Measurements from ENCODE around the gene FNIP2.
"Not testable (repeated sequence)": the region's sequence is repeated elsewhere in the genome, so short reads cannot be mapped to it uniquely, and the experiment has no call there.

The FNIP2 gene

DNA sequence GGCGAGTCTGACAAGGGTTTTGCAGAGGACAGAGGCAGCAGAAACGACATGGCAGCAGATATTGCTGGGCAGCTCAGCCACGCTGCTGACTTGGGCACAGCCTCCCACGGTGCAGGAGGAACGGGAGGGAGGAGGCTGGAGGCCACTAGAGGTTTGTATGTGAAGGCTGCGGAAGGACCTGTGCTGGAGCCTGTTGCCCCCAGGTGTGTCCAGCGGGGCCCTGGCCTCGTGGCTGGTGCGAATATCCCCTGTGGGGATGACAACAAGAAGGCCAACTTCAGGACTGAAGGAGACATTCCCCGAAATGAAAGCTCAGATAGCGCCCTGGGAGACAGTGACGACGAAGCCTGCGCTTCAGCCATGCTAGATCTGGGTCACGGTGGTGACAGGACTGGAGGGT, 100.2 kb downstream of the FNIP2 start:
- Histone ChIP-seq H3K4me3 (ENCODE audit: low read depth in 1 of 2, low read length in 2 of 2) (no peak overlapping the region), H3K27me3 (ENCODE audit: control insufficient read depth in 1 of 2, insufficient read depth in 2 of 2, low read length in 2 of 2) (no peaks in the 10 kb centered on the region), H3K36me3 (ENCODE audit: insufficient read depth, low read length) (peaks cover 23% of the 10 kb centered on the region), H3K27ac (ENCODE audit: low read depth, low read length) (no peak overlapping the region), H3K9me3 (ENCODE audit: low read length) (no peaks in the 10 kb centered on the region), H3K4me1 (ENCODE audit: insufficient read depth, low read length) (no peaks in the 10 kb centered on the region), H3K9ac (ENCODE audit: low read length) (no peak overlapping the region)

- Histone ChIP-seq H3K27ac (ENCODE audit: low read depth, low read length) (no peak overlapping the region), H3K9me3 (ENCODE audit: low read length) (no peaks in the 10 kb centered on the region), H3K36me3 (ENCODE audit: insufficient read depth, low read length) (peaks cover 25% of the 10 kb centered on the region), H3K4me1 (ENCODE audit: insufficient read depth, low read length) (no peaks in the 10 kb centered on the region), H3K9ac (ENCODE audit: low read length) (no peak overlapping the region), H3K4me3 (ENCODE audit: low read depth in 1 of 2, low read length in 2 of 2) (no peak overlapping the region), H3K27me3 (ENCODE audit: control insufficient read depth in 1 of 2, insufficient read depth in 2 of 2, low read length in 2 of 2) (no peaks in the 10 kb centered on the region)
These were observed 100.9 kb downstream of the FNIP2 start for GRCh38 chr4:158869761-158870160.

DNA sequence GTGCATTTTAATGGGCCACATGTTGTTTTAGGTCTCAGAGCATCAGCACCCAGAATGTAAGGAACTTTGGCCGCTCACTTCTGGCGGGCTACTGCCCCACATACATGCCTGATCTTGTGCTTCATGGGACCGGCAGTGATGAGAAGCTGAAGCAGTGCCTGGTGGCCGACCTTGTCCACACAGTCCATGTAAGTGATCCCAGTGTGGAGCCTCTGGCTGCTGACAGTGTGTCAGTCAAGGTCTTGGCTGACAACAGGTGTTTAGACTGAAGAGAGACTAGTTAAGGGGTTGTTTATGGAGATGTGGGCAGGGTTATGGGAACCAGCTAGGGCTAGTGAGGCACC, 101.4 kb downstream of the FNIP2 start:
- Histone ChIP-seq H3K4me1 (ENCODE audit: insufficient read depth, low read length) (no peaks in the 10 kb centered on the region), H3K9me3 (ENCODE audit: low read length) (no peaks in the 10 kb centered on the region), H3K27ac (ENCODE audit: low read depth, low read length) (no peak overlapping the region), H3K4me3 (ENCODE audit: low read depth in 1 of 2, low read length in 2 of 2) (no peak overlapping the region), H3K36me3 (ENCODE audit: insufficient read depth, low read length) (peaks cover 25% of the 10 kb centered on the region), H3K27me3 (ENCODE audit: control insufficient read depth in 1 of 2, insufficient read depth in 2 of 2, low read length in 2 of 2) (no peaks in the 10 kb centered on the region), H3K9ac (ENCODE audit: low read length) (no peak overlapping the region)

DNA sequence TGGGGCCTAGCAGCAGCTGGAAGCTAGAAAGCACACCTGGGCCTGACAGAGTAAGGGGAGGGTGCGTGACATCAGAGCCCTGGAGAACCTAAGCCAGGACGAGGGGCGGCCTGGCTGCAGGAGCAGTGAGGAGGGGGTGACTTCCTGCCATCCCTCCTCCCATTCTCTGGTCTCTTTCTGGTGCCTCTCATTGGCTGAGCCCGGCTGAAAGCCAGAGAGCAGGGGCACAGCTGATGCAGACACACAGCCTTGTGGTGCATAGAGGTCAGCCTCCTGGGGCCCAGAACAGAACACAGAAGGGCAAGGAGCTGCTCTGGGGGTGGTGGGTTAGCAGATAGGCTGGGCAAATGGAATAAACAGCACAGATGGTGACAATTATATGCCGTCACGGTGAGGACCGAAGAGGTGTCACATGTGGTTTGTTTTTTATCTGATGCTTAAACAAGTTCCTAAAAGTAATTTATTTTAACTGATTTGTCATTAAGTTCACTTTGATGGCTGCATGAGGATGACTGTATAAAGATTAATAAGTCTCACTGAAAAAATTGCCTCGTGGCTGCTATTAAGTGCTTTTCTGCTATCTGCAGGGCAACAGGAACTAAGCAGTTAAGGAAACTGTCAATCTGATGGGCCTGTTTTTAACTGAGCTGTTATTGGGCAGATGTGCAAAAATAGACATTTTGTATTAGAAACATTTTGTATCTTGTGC, 102.0 kb downstream of the FNIP2 start:
- H3K27ac ChIP-seq (ENCODE audit: low read depth, low read length) = no peak overlapping the region
- H3K4me1 ChIP-seq (ENCODE audit: insufficient read depth, low read length) = no peaks in the 10 kb centered on the region
- no peaks in the 10 kb centered on the region for H3K27me3 ChIP-seq (ENCODE audit: control insufficient read depth in 1 of 2, insufficient read depth in 2 of 2, low read length in 2 of 2)
- peaks cover 25% of the 10 kb centered on the region for H3K36me3 ChIP-seq (ENCODE audit: insufficient read depth, low read length)
- no peak overlapping the region for H3K9ac ChIP-seq (ENCODE audit: low read length)
- H3K9me3 ChIP-seq (ENCODE audit: low read length) = no peaks in the 10 kb centered on the region
- no peak overlapping the region for H3K4me3 ChIP-seq (ENCODE audit: low read depth in 1 of 2, low read length in 2 of 2)

DNA sequence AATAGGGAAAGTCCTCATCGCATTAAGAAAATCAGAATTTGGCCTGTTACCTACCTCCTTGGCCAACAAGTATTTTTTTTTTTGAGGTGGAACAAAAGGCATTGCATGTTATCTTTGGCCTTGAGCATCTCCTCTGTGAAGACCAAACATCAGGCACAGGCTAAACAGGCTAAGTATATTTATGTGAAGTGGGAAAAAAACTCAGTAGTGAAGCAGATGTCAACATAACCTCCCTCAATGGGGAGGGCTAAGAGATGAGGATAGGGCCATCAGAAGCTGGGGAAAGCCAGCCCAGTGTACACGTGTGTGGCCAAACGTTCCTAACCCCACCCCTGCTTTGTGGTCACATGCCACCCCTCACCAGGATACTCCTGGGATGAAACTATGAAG, 102.5 kb downstream of the FNIP2 start:
- Histone ChIP-seq H3K36me3 (ENCODE audit: insufficient read depth, low read length) (peaks cover 25% of the 10 kb centered on the region), H3K9me3 (ENCODE audit: low read length) (no peaks in the 10 kb centered on the region), H3K27ac (ENCODE audit: low read depth, low read length) (no peak overlapping the region), H3K27me3 (ENCODE audit: control insufficient read depth in 1 of 2, insufficient read depth in 2 of 2, low read length in 2 of 2) (no peaks in the 10 kb centered on the region), H3K4me3 (ENCODE audit: low read depth in 1 of 2, low read length in 2 of 2) (no peak overlapping the region), H3K4me1 (ENCODE audit: insufficient read depth, low read length) (no peaks in the 10 kb centered on the region), H3K9ac (ENCODE audit: low read length) (no peak overlapping the region)

GRCh38 chr4:158873795-158874401, 105.1 kb downstream of the FNIP2 start:
- Histone ChIP-seq H3K27me3 (ENCODE audit: control insufficient read depth in 1 of 2, insufficient read depth in 2 of 2, low read length in 2 of 2) (no peaks in the 10 kb centered on the region), H3K9ac (ENCODE audit: low read length) (no peak overlapping the region), H3K4me3 (ENCODE audit: low read depth in 1 of 2, low read length in 2 of 2) (no peak overlapping the region), H3K9me3 (ENCODE audit: low read length) (no peaks in the 10 kb centered on the region), H3K36me3 (ENCODE audit: insufficient read depth, low read length) (peaks cover 29% of the 10 kb centered on the region), H3K27ac (ENCODE audit: low read depth, low read length) (no peak overlapping the region), H3K4me1 (ENCODE audit: insufficient read depth, low read length) (no peaks in the 10 kb centered on the region)

- Histone ChIP-seq H3K27me3 (ENCODE audit: control insufficient read depth in 1 of 2, insufficient read depth in 2 of 2, low read length in 2 of 2) (no peaks in the 10 kb centered on the region), H3K4me3 (ENCODE audit: low read depth in 1 of 2, low read length in 2 of 2) (no peak overlapping the region), H3K27ac (ENCODE audit: low read depth, low read length) (no peak overlapping the region), H3K9me3 (ENCODE audit: low read length) (no peaks in the 10 kb centered on the region), H3K36me3 (ENCODE audit: insufficient read depth, low read length) (peaks cover 20% of the 10 kb centered on the region), H3K9ac (ENCODE audit: low read length) (no peak overlapping the region), H3K4me1 (ENCODE audit: insufficient read depth, low read length) (no peaks in the 10 kb centered on the region)
These were observed 106.2 kb downstream of the FNIP2 start for GRCh38 chr4:158875026-158875425.

DNA sequence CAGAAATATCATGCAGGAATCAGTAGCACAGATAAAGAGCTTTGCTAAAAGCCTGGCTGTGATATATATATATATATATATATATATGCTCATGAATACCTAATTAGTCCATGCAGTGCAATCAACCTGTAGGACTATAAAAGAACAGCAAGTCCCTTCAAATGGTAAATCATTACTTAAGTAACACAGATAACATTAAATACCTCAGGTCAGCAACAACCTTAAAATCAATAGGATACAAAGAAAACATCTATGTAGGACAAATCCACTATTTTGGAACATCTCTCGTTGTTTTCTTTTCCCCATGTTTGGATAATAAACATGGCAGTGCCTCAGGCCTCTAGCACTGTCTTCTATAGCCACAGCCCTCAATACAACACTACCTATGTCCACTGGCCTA, 106.6 kb downstream of the FNIP2 start:
- Histone ChIP-seq H3K9ac (ENCODE audit: low read length) (no peak overlapping the region), H3K27me3 (ENCODE audit: control insufficient read depth in 1 of 2, insufficient read depth in 2 of 2, low read length in 2 of 2) (no peaks in the 10 kb centered on the region), H3K4me3 (ENCODE audit: low read depth in 1 of 2, low read length in 2 of 2) (no peak overlapping the region), H3K36me3 (ENCODE audit: insufficient read depth, low read length) (peaks cover 16% of the 10 kb centered on the region), H3K9me3 (ENCODE audit: low read length) (no peaks in the 10 kb centered on the region), H3K4me1 (ENCODE audit: insufficient read depth, low read length) (no peaks in the 10 kb centered on the region), H3K27ac (ENCODE audit: low read depth, low read length) (no peak overlapping the region)

DNA sequence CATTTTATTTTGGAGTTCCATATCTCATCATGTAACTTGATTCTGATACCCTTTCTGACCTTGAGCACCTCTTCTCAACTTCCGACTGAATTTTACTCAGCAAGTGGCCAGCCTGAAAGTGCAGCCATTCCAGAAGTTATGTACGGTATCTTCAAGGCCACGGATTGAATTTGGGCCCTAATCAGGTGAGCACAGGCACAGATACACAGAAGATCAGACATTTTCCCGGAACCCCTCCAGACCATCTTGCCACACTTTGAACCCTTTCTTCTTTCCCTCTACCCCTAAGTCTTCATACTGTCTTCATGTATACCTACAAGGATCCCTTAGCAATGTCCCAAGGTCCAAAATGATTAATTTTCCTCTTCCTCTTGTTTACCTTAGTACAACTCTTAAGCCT, 108.2 kb downstream of the FNIP2 start:
- Histone ChIP-seq H3K4me3 (ENCODE audit: low read depth in 1 of 2, low read length in 2 of 2) (no peak overlapping the region), H3K36me3 (ENCODE audit: insufficient read depth, low read length) (peaks cover 13% of the 10 kb centered on the region), H3K9me3 (ENCODE audit: low read length) (no peaks in the 10 kb centered on the region), H3K27me3 (ENCODE audit: control insufficient read depth in 1 of 2, insufficient read depth in 2 of 2, low read length in 2 of 2) (no peaks in the 10 kb centered on the region), H3K4me1 (ENCODE audit: insufficient read depth, low read length) (no peaks in the 10 kb centered on the region), H3K27ac (ENCODE audit: low read depth, low read length) (no peak overlapping the region), H3K9ac (ENCODE audit: low read length) (no peak overlapping the region)

DNA sequence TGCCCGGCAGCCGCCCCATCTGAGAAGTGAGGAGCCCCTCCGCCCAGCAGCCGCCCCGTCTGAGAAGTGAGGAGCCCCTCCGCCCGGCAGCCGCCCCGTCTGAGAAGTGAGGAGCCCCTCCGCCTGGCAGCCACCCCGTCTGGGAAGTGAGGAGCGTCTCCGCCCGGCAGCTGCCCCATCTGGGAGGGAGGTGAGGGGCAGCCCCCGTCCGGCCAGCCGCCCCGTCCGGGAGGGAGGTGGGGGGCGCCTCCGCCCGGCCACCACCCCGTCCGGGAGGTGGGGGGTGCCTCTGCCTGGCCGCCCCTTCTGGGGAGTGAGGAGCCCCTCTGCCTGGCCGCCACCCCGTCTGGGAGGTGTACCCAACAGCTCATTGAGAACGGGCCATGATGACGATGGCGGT, 113.3 kb downstream of the FNIP2 start:
- not testable (repeated sequence) for H3K9me3 ChIP-seq (ENCODE audit: low read length); H3K27me3 ChIP-seq (ENCODE audit: control insufficient read depth in 1 of 2, insufficient read depth in 2 of 2, low read length in 2 of 2); H3K27ac ChIP-seq (ENCODE audit: low read depth, low read length); H3K36me3 ChIP-seq (ENCODE audit: insufficient read depth, low read length); H3K9ac ChIP-seq (ENCODE audit: low read length); H3K4me3 ChIP-seq (ENCODE audit: low read depth in 1 of 2, low read length in 2 of 2)
- peaks cover 12% of the 10 kb centered on the region for H3K4me1 ChIP-seq (ENCODE audit: insufficient read depth, low read length)

- no peak overlapping the region for H3K9ac ChIP-seq (ENCODE audit: low read length)
- no peak overlapping the region for H3K27ac ChIP-seq (ENCODE audit: low read depth, low read length)
- no peak overlapping the region for H3K4me3 ChIP-seq (ENCODE audit: low read depth in 1 of 2, low read length in 2 of 2)
- no peaks in the 10 kb centered on the region for H3K36me3 ChIP-seq (ENCODE audit: insufficient read depth, low read length)
- no peaks in the 10 kb centered on the region for H3K27me3 ChIP-seq (ENCODE audit: control insufficient read depth in 1 of 2, insufficient read depth in 2 of 2, low read length in 2 of 2)
- H3K9me3 ChIP-seq (ENCODE audit: low read length) = no peaks in the 10 kb centered on the region
- H3K4me1 ChIP-seq (ENCODE audit: insufficient read depth, low read length) = peaks cover 12% of the 10 kb centered on the region
These were observed 115.5 kb downstream of the FNIP2 start for GRCh38 chr4:158884280-158884679.

DNA sequence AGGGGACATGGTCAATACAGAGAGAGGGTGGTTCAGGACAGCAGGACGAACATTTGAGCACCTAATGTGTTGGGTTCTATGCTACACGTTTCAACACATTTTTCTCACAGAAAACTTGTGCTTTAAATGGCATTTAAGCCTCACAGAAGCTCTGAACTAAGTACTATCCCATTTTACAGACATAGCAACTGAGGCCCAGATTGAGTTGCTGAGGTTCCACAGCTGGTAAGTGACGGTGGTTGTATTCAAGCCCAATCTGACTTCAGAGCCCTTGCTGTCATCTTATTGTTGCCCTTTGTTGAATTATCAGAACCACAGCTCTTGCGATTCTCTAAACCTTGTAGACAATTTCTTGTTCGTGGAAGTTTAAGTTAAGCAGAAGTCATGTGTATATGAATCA, 116.7 kb downstream of the FNIP2 start:
- Histone ChIP-seq H3K36me3 (ENCODE audit: insufficient read depth, low read length) (no peaks in the 10 kb centered on the region), H3K27ac (ENCODE audit: low read depth, low read length) (no peak overlapping the region), H3K4me3 (ENCODE audit: low read depth in 1 of 2, low read length in 2 of 2) (no peak overlapping the region), H3K27me3 (ENCODE audit: control insufficient read depth in 1 of 2, insufficient read depth in 2 of 2, low read length in 2 of 2) (no peaks in the 10 kb centered on the region), H3K4me1 (ENCODE audit: insufficient read depth, low read length) (peaks cover 12% of the 10 kb centered on the region), H3K9me3 (ENCODE audit: low read length) (no peaks in the 10 kb centered on the region), H3K9ac (ENCODE audit: low read length) (no peak overlapping the region)
